Measurements from ENCODE around the gene COL7A1. TPM values are rescaled to one million over a fixed set of nuclear protein-coding genes. Genes with fewer than 3 reads are reported as not detected.
"Not testable (repeated sequence)": the region's sequence is repeated elsewhere in the genome, so short reads cannot be mapped to it uniquely, and the experiment has no call there.

The COL7A1 gene
- total RNA-seq, 4 donors from 2014 or later = 3.1 to 15.7 (median 15.0) TPM

- Histone ChIP-seq H3K36me3 (peaks cover 0 to 65% (median 7%) of the 10 kb centered on the region in 3 donors), H3K27ac (no peak overlapping the region), H3K4me3 (no peak overlapping the region), H3K9me3 (no peaks in the 10 kb centered on the region), H3K27me3 (no peaks in the 10 kb centered on the region), H3K4me1 (no peaks in the 10 kb centered on the region)
- TF ChIP-seq POLR2A (IDR thresholded peaks at IDR 0.05) (no peak), CTCF (IDR thresholded peaks at IDR 0.05) (no peak), EP300 (IDR thresholded peaks at IDR 0.05) (no peak)
- DNase-seq (ENCODE audit: low spot score in 2 of 2) = no peak
- WGBS, 2 donors = 83 to 84% methylated on average over 2 of the region's 2 CpGs
These were observed 62.2 kb downstream of the COL7A1 start for GRCh38 chr3:48532977-48533337.

GRCh38 chr3:48532271-48532976, 62.7 kb downstream of the COL7A1 start:
- no peak for DNase-seq (ENCODE audit: low spot score in 2 of 2)
- TF ChIP-seq EP300 (IDR thresholded peaks at IDR 0.05) (no peak), CTCF (IDR thresholded peaks at IDR 0.05) (no peak), POLR2A (IDR thresholded peaks at IDR 0.05) (no peak)
- Histone ChIP-seq H3K36me3 (peaks cover 0 to 65% (median 10%) of the 10 kb centered on the region in 3 donors), H3K4me3 (no peak overlapping the region), H3K27ac (no peak overlapping the region), H3K4me1 (no peaks in the 10 kb centered on the region), H3K9me3 (no peaks in the 10 kb centered on the region), H3K27me3 (no peaks in the 10 kb centered on the region)
- 57 to 59% methylated on average over 6 of the region's 6 CpGs for WGBS, 2 donors

GRCh38 chr3:48530701-48531100, 64.4 kb downstream of the COL7A1 start:
- H3K4me1 ChIP-seq; DNase-seq (ENCODE audit: low spot score in 2 of 2): not testable (repeated sequence)
- H3K36me3 ChIP-seq = peaks cover 0 to 61% (median 10%) of the 10 kb centered on the region in 3 donors

GRCh38 chr3:48528754-48529153, 66.4 kb downstream of the COL7A1 start:
- 82 to 87% methylated on average over 3 of the region's 3 CpGs for WGBS, 2 donors
- Histone ChIP-seq H3K36me3 (peaks cover 0 to 58% (median 5%) of the 10 kb centered on the region in 3 donors), H3K9me3 (no peaks in the 10 kb centered on the region), H3K4me3 (no peak overlapping the region), H3K27me3 (no peaks in the 10 kb centered on the region), H3K27ac (no peak overlapping the region), H3K4me1 (no peaks in the 10 kb centered on the region)
- peak in 1 of 2 donors; percentile 24 for DNase-seq (ENCODE audit: low spot score in 2 of 2)
- TF ChIP-seq POLR2A (IDR thresholded peaks at IDR 0.05) (no peak), EP300 (IDR thresholded peaks at IDR 0.05) (peak in 1 of 2 donors; percentile 50), CTCF (IDR thresholded peaks at IDR 0.05) (no peak)

More at GRCh38 chr3:48530701-48531100, 64.4 kb downstream of the COL7A1 start:
- H3K9me3 ChIP-seq, H3K27me3 ChIP-seq, H3K27ac ChIP-seq, H3K4me3 ChIP-seq: not testable (repeated sequence)
- 91 to 93% methylated on average over 4 of the region's 4 CpGs for WGBS, 2 donors

- H3K4me1 ChIP-seq = no peaks in the 10 kb centered on the region
- DNase-seq (ENCODE audit: low spot score in 2 of 2) = no peak
- H3K27ac ChIP-seq = no peak overlapping the region
- TF ChIP-seq EP300 (IDR thresholded peaks at IDR 0.05) (no peak), CTCF (IDR thresholded peaks at IDR 0.05) (no peak), POLR2A (IDR thresholded peaks at IDR 0.05) (no peak)
- WGBS, 2 donors = 83 to 87% methylated on average over 9 of the region's 9 CpGs
- no peaks in the 10 kb centered on the region for H3K9me3 ChIP-seq
- peaks cover 0 to 60% (median 5%) of the 10 kb centered on the region in 3 donors for H3K36me3 ChIP-seq
- H3K4me3 ChIP-seq = no peak overlapping the region
- H3K27me3 ChIP-seq = no peaks in the 10 kb centered on the region
These were observed 67.1 kb downstream of the COL7A1 start for GRCh38 chr3:48528048-48528447.

Data from tibial nerve (tissue), 4 donors.